Adrenal gland (tissue), 5 donors: ENCODE results near the gene MRPL10.

Experiments used
- CTCF ChIP-seq, 6 experiments: fragments of 450-650 bp in 4 of 6; fragments of 200-600 bp in 2 of 6; sonication (generic) in 1 of 6; IDR thresholded peaks; 1 replicate in 5 of 6; 2 replicates in 1 of 6; pipeline versions ENCODE4 v1.5.1 to v1.8.0; 2016 to 2021; ENCODE audit warnings: antibody characterized with exemption in 6 of 6, mild to moderate bottlenecking in 2 of 6, moderate library complexity in 1 of 6
- POLR2A ChIP-seq, 2 donors: fragments of 450-650 bp; IDR thresholded peaks; one replicate each; pipeline ENCODE4 v1.6.1; 2017; ENCODE audit warnings: antibody characterized with exemption in 2 of 2, mild to moderate bottlenecking in 2 of 2, moderate library complexity in 1 of 2
- donor health status: DM: no; HTN: no; CAD: no.

- peak; percentile 27 to 60 (median 48) for TF ChIP-seq CTCF (IDR thresholded peaks at IDR 0.05)
- TF ChIP-seq POLR2A (IDR thresholded peaks at IDR 0.05): no peak
These were observed 28.9 kb downstream of the MRPL10 start for GRCh38 chr17:47802341-47803022.
